HCT116 (cell line): ENCODE results near the gene RFX8. TPM values are rescaled to one million over a fixed set of nuclear protein-coding genes. Genes with fewer than 3 reads are reported as not detected.

Experiments
- ATAC-seq: fragments of 200-7000 bp; cut with Tn5 transposase; 2 replicates; pipeline ENCODE4 v1.9.1; 2020; ENCODE audit warnings: mild to moderate bottlenecking, moderate library complexity
- BruUV-seq: library from RNA; stranded (reverse); fragments of 400-500 nt; replicated peaks from 2 replicates; lab custom pipeline; 2021; lab: Mats Ljungman, UMichigan
- CTCF ChIA-PET: fragments of 300-600 bp; sonication (Branson Sonifier 250); formaldehyde crosslinking; loops from one replicate; lab custom pipeline; 2021; ENCODE audit warnings: antibody characterized with exemption; lab: Charles Lee
- POLR2A ChIA-PET: fragments of 300-600, 350-600 bp; sonication (Branson Sonifier 250); formaldehyde crosslinking; loops from one replicate; lab custom pipeline; 2021; ENCODE audit warnings: antibody characterized with exemption; lab: Charles Lee
- RAD21 ChIA-PET, 2 experiments: fragments of 300-600 bp; sonication (Branson Sonifier 250); formaldehyde crosslinking; loops; one replicate each; lab custom pipeline; 2023; ENCODE audit warnings: low total read pairs in 2 of 2; ENCODE audit not compliant: uncharacterized antibody in 2 of 2, unreplicated experiment in 2 of 2, low non-redundant PET in 1 of 2; lab: Charles Lee
- DNase-seq: peaks from one replicate; pipeline ENCODE4 v3.0.0-alpha.2; 2010; ENCODE audit warnings: low read depth, low spot score
- H2AFZ ChIP-seq: fragments of 200-600 bp; shearing (Covaris generic), sonication (generic); 2 replicates; pipeline ENCODE4 v1.6.1; 2017; ENCODE audit warnings: low read depth, mixed run types, mixed read lengths, antibody characterized with exemption, low read length; ENCODE audit not compliant: poor library complexity, severe bottlenecking
- H3K27ac ChIP-seq: 2 replicates; pipeline ENCODE4 v1.5.1; 2012; ENCODE audit warnings: low read depth, low read length
- H3K27me3 ChIP-seq: fragments of 200-600 bp; sonication (generic); 2 replicates; pipeline ENCODE4 v1.6.1; 2016; ENCODE audit warnings: mixed run types, low read length, mixed read lengths; ENCODE audit not compliant: insufficient read depth
- H3K36me3 ChIP-seq, 2 experiments: fragments of 200-500 bp in 1 of 2; fragments of 200-600 bp in 1 of 2; sonication (Bioruptor generic) in 1 of 2; sonication (generic) in 1 of 2; 2 replicates each; pipeline versions ENCODE4 v1.5.1 to v1.6.1; 2014 to 2016; ENCODE audit warnings: low read length in 2 of 2, inconsistent platforms in 1 of 2, mixed read lengths in 1 of 2, mixed run types in 1 of 2; ENCODE audit not compliant: insufficient read depth in 2 of 2, control insufficient read depth in 1 of 2
- H3K4me1 ChIP-seq, 2 experiments: fragments of 200-600 bp in 1 of 2; sonication (generic) in 1 of 2; 2 replicates each; pipeline versions ENCODE4 v1.5.1 to v1.6.1; 2012 to 2017; ENCODE audit warnings: low read length in 2 of 2, inconsistent platforms in 1 of 2, mild to moderate bottlenecking in 1 of 2, mixed read lengths in 1 of 2, mixed run types in 1 of 2, moderate library complexity in 1 of 2; ENCODE audit not compliant: insufficient read depth in 2 of 2, control insufficient read depth in 1 of 2
- H3K4me2 ChIP-seq: fragments of 200-600 bp; sonication (generic); 2 replicates; pipeline ENCODE4 v1.6.1; 2017; ENCODE audit warnings: mixed run types, low read length, mixed read lengths
- H3K4me3 ChIP-seq, 2 experiments: fragments of 200-600 bp in 1 of 2; sonication (generic) in 1 of 2; replicated peaks in 1 of 2; 2 replicates each; pipeline ENCODE4 v1.5.1; 2011 to 2016; ENCODE audit warnings: low read length in 2 of 2, control low read depth in 1 of 2, low read depth in 1 of 2, mild to moderate bottlenecking in 1 of 2, mixed read lengths in 1 of 2, mixed run types in 1 of 2
- H3K79me2 ChIP-seq: fragments of 200-600 bp; sonication (generic); 2 replicates; pipeline ENCODE4 v1.6.1; 2017; ENCODE audit warnings: mild to moderate bottlenecking, mixed run types, low read length, moderate library complexity, mixed read lengths; ENCODE audit not compliant: insufficient read depth
- H3K9ac ChIP-seq: fragments of 200-600 bp; sonication (generic); 2 replicates; pipeline ENCODE4 v1.6.1; 2016; ENCODE audit warnings: low read length, mixed read lengths
- H3K9me2 ChIP-seq: fragments of 200-600 bp; sonication (generic), shearing (Covaris generic); 2 replicates; pipeline ENCODE4 v1.6.1; 2017; ENCODE audit warnings: mixed run types, mild to moderate bottlenecking, moderate library complexity; ENCODE audit not compliant: insufficient read depth
- H3K9me3 ChIP-seq, 2 experiments: fragments of 200-500 bp in 1 of 2; fragments of 200-600 bp in 1 of 2; sonication (Bioruptor generic) in 1 of 2; sonication (generic) in 1 of 2; 2 replicates each; pipeline ENCODE4 v1.6.1; 2014 to 2017; ENCODE audit warnings: low read length in 2 of 2, mixed read lengths in 2 of 2, inconsistent platforms in 1 of 2, low read depth in 1 of 2, mild to moderate bottlenecking in 1 of 2, mixed run types in 1 of 2, moderate library complexity in 1 of 2; ENCODE audit not compliant: control insufficient read depth in 1 of 2, insufficient read depth in 1 of 2
- H4K20me1 ChIP-seq: fragments of 200-600 bp; sonication (generic), shearing (Covaris generic); 2 replicates; pipeline ENCODE4 v1.6.1; 2017; ENCODE audit warnings: mixed run types, mild to moderate bottlenecking, moderate library complexity; ENCODE audit not compliant: insufficient read depth
- CBX3 ChIP-seq: IDR thresholded peaks from 2 replicates; pipeline ENCODE4 v1.6.1; 2012; ENCODE audit warnings: low read depth
- ELF1 ChIP-seq: IDR thresholded peaks from 2 replicates; pipeline ENCODE4 v1.6.1; 2012; ENCODE audit warnings: low read depth, borderline replicate concordance
- EZH2 ChIP-seq: fragments of 200-600 bp; sonication (generic); IDR thresholded peaks from 2 replicates; pipeline ENCODE4 v1.6.1; 2017; ENCODE audit warnings: antibody characterized with exemption, mixed run types
- JUND ChIP-seq: IDR thresholded peaks from 2 replicates; pipeline ENCODE4 v1.6.1; 2012
- POLR2A ChIP-seq: IDR thresholded peaks from 2 replicates; pipeline ENCODE4 v1.7.0; 2011; ENCODE audit warnings: borderline replicate concordance; ENCODE audit not compliant: insufficient read depth, insufficient read length; ENCODE audit errors: extremely low read depth
- REST ChIP-seq: IDR thresholded peaks from 2 replicates; pipeline ENCODE4 v1.6.1; 2012; ENCODE audit warnings: low read depth
- SP1 ChIP-seq: IDR thresholded peaks from 2 replicates; pipeline ENCODE4 v1.6.1; 2012; ENCODE audit warnings: low read depth
- SRF ChIP-seq: IDR thresholded peaks from 2 replicates; pipeline ENCODE4 v1.6.1; 2012; ENCODE audit warnings: low read depth
- YY1 ChIP-seq: IDR thresholded peaks from 2 replicates; pipeline ENCODE4 v1.6.1; 2011; ENCODE audit warnings: low read length, low read depth, moderate library complexity, mild to moderate bottlenecking; ENCODE audit not compliant: insufficient replicate concordance; ENCODE audit errors: extremely low read depth
- ZFX ChIP-seq: fragments of 450-650 bp; IDR thresholded peaks from 2 replicates; pipeline ENCODE4 v1.6.1; 2017
- ZNF274 ChIP-seq: fragments of 200-500 bp; sonication (Bioruptor generic); IDR thresholded peaks from 2 replicates; pipeline ENCODE4 v1.6.1; 2014; ENCODE audit warnings: mild to moderate bottlenecking, low read depth, low read length, inconsistent platforms
- intact Hi-C: fragments of 100-400 bp; cut with micrococcal nuclease; formaldehyde crosslinking; loops from 2 replicates; pipeline ENCODE4 v1.10.0; 2022
- total RNA-seq: library from RNA; stranded (reverse); gene quantifications from one replicate; pipeline ENCODE4 v1.2.1, GENCODE V29; 2021; ENCODE audit not compliant: unreplicated experiment

The RFX8 gene
- total RNA-seq, 1 experiment from 2014 or later, result not detected

GRCh38 chr2:101418460-101419095 lies 56.3 kb downstream of the RFX8 start:
- ChIA-PET RAD21 (interaction anchor here (0.5 to 1.1 kb wide), 5 partner anchors 64 to 1024 kb away, joined by 3 to 5 read pairs (median 4); no protein-coding TSS in a partner anchor), CTCF (interaction anchor here (0.5 to 3.2 kb wide), 13 partner anchors 11 to 822 kb away, joined by 3 to 18 read pairs (median 3); no protein-coding TSS in a partner anchor), POLR2A (no interaction called here)
- H3K4me1 ChIP-seq, result no peaks in the 10 kb centered on the region
- intact Hi-C loops, result loop anchor here (1.0 to 10.0 kb wide), 6 partner anchors 76 to 1030 kb away; no protein-coding TSS in a partner anchor
- no peaks in the 10 kb centered on the region for H3K36me3 ChIP-seq
- no peak overlapping the region for H3K9ac ChIP-seq
- no peaks in the 10 kb centered on the region for H3K27me3 ChIP-seq
- ATAC-seq (0 out of 2 replicates have a peak, but pooled peaks have one; percentile 18), DNase-seq (no peak)
- no peaks in the 10 kb centered on the region for H3K9me2 ChIP-seq
- H3K79me2 ChIP-seq, result no peaks in the 10 kb centered on the region
- H3K4me2 ChIP-seq, result no peak overlapping the region
- H2AFZ ChIP-seq, result no peak overlapping the region
- no TSS peak for BruUV-seq
- H3K9me3 ChIP-seq, result no peaks in the 10 kb centered on the region
- TF ChIP-seq SP1 (no peak), YY1 (no peak)
- H4K20me1 ChIP-seq, result no peaks in the 10 kb centered on the region
- H3K4me3 ChIP-seq, result no peak overlapping the region
- H3K27ac ChIP-seq, result no peak overlapping the region

GRCh38 chr2:101416609-101417008 lies 58.3 kb downstream of the RFX8 start:
- H3K79me2 ChIP-seq, result no peaks in the 10 kb centered on the region
- H3K4me2 ChIP-seq, result no peak overlapping the region
- no peaks in the 10 kb centered on the region for H3K9me2 ChIP-seq
- ATAC-seq (no peak), DNase-seq (no peak)
- no peak overlapping the region for H3K27ac ChIP-seq
- CTCF ChIA-PET, result interaction anchor here (1.8 to 3.2 kb wide), 2 partner anchors 75 to 415 kb away, joined by 5 to 17 read pairs; no protein-coding TSS in a partner anchor
- H3K9ac ChIP-seq, result no peak overlapping the region
- H2AFZ ChIP-seq, result no peak overlapping the region
- H3K36me3 ChIP-seq, result no peaks in the 10 kb centered on the region
- TF ChIP-seq SP1 (no peak), CBX3 (no peak), ELF1 (no peak), YY1 (no peak), REST (no peak), JUND (no peak), EZH2 (no peak), POLR2A (no peak), ZFX (no peak), ZNF274 (no peak), SRF (no peak)
- intact Hi-C loops, result loop anchor here (5.0 to 10.0 kb wide), 2 partner anchors 101 to 568 kb away; no protein-coding TSS in a partner anchor
- H3K4me3 ChIP-seq, result no peak overlapping the region
- RAD21 ChIA-PET, result no interaction called here
- H3K9me3 ChIP-seq, result no peaks in the 10 kb centered on the region
- H4K20me1 ChIP-seq, result no peaks in the 10 kb centered on the region
- BruUV-seq, result no TSS peak
- POLR2A ChIA-PET, result no interaction called here
- no peaks in the 10 kb centered on the region for H3K4me1 ChIP-seq
- no peaks in the 10 kb centered on the region for H3K27me3 ChIP-seq
